ENCODE measurements around the gene WNT16. TPM values are rescaled to one million over a fixed set of nuclear protein-coding genes. Genes with fewer than 3 reads are reported as not detected.

The WNT16 gene
- total and polyA plus RNA-seq, 2 experiments from 2014 or later: 0.45 to 0.73 TPM

GRCh38 chr7:121383235-121383910, 54.6 kb downstream of the WNT16 start:
- no peak overlapping the region for H3K27ac ChIP-seq (ENCODE audit: low read depth)
- H3K4me3 ChIP-seq: no peak overlapping the region
- peaks cover 76% of the 10 kb centered on the region for H3K79me2 ChIP-seq (replicated peaks; ENCODE audit: insufficient read depth)
- Mint-ChIP-seq H3K36me3 (ENCODE audit: low read depth) (no peaks in the 10 kb centered on the region), H3K4me1 (peaks cover 9% of the 10 kb centered on the region; the same call in 2 of the 3 replicates), H3K4me3 (no peak overlapping the region), H3K27ac (no peak overlapping the region), H3K9me3 (no peaks in the 10 kb centered on the region), H3K27me3 (ENCODE audit: insufficient read depth, low read depth, poor library complexity) (no peaks in the 10 kb centered on the region)
- DNase-seq (ENCODE audit: low spot score): no peak
- peaks cover under 1% of the 10 kb centered on the region; the same call in 1 of the 2 replicates for H3K36me3 ChIP-seq (ENCODE audit: insufficient read depth)
- no peak overlapping the region for H2AFZ ChIP-seq
- peaks cover 6% of the 10 kb centered on the region; the same call in 1 of the 2 replicates for H4K20me1 ChIP-seq (replicated peaks; ENCODE audit: insufficient read depth)
- ATAC-seq: no peak
- H3F3A ChIP-seq (replicated peaks; ENCODE audit: low read depth): no peaks in the 10 kb centered on the region
- no peaks in the 10 kb centered on the region for H3K9me2 ChIP-seq (ENCODE audit: insufficient read depth)
- TF ChIP-seq CTCF (conservative IDR thresholded peaks at IDR 0.05; ENCODE audit: low read depth in 2 of 2): no peak
- no peak for TF ChIP-seq STAT1 (IDR thresholded peaks at IDR 0.05; ENCODE audit: unreplicated experiment)
- no peak for TF ChIP-seq ZNF462 (CRISPR knock-in tag; IDR thresholded peaks at IDR 0.05)
- TF ChIP-seq JUNB (IDR thresholded peaks at IDR 0.05; ENCODE audit: unreplicated experiment): no peak
- TF ChIP-seq CREB1 (CRISPR knock-in tag; IDR thresholded peaks at IDR 0.05; ENCODE audit: low read depth): no peak
- no peak for TF ChIP-seq EZH2 (IDR thresholded peaks at IDR 0.05; ENCODE audit: low read depth, unreplicated experiment)
- TF ChIP-seq REST (IDR thresholded peaks at IDR 0.05; ENCODE audit: unreplicated experiment): no peak
- no peak for TF ChIP-seq ZNF114 (CRISPR knock-in tag; IDR thresholded peaks at IDR 0.05)
- TF ChIP-seq EZH2phosphoT487 (IDR thresholded peaks at IDR 0.05; ENCODE audit: unreplicated experiment): no peak
- TF ChIP-seq POLR2AphosphoS5 (IDR thresholded peaks at IDR 0.05; ENCODE audit: low read depth): no peak
- no peak for TF ChIP-seq ZNF331 (CRISPR knock-in tag; IDR thresholded peaks at IDR 0.05; ENCODE audit: low read depth)
- no peak for TF ChIP-seq ETS1 (IDR thresholded peaks at IDR 0.05)
- no peak overlapping the region for H3K4me2 ChIP-seq
- H3K27me3 ChIP-seq (ENCODE audit: insufficient read depth): no peaks in the 10 kb centered on the region
- peaks cover 3% of the 10 kb centered on the region; the same call in 1 of the 2 replicates for H3K4me1 ChIP-seq (ENCODE audit: insufficient read depth)
